C4-2B (cell line): Measurements from ENCODE around the gene SPNS2.

Experiments used
- H3K27ac ChIP-seq: fragments of 450-650 bp; 2 replicates; pipeline ENCODE4 v1.5.1; 2017
- CTCF ChIP-seq: fragments of 450-650 bp; conservative IDR thresholded peaks from 2 replicates; pipeline ENCODE4 v1.5.1; 2017; ENCODE audit warnings: mild to moderate bottlenecking
- ZFX ChIP-seq: fragments of 450-650 bp; IDR thresholded peaks from 2 replicates; pipeline ENCODE4 v1.6.1; 2017

Gene SPNS2

DNA sequence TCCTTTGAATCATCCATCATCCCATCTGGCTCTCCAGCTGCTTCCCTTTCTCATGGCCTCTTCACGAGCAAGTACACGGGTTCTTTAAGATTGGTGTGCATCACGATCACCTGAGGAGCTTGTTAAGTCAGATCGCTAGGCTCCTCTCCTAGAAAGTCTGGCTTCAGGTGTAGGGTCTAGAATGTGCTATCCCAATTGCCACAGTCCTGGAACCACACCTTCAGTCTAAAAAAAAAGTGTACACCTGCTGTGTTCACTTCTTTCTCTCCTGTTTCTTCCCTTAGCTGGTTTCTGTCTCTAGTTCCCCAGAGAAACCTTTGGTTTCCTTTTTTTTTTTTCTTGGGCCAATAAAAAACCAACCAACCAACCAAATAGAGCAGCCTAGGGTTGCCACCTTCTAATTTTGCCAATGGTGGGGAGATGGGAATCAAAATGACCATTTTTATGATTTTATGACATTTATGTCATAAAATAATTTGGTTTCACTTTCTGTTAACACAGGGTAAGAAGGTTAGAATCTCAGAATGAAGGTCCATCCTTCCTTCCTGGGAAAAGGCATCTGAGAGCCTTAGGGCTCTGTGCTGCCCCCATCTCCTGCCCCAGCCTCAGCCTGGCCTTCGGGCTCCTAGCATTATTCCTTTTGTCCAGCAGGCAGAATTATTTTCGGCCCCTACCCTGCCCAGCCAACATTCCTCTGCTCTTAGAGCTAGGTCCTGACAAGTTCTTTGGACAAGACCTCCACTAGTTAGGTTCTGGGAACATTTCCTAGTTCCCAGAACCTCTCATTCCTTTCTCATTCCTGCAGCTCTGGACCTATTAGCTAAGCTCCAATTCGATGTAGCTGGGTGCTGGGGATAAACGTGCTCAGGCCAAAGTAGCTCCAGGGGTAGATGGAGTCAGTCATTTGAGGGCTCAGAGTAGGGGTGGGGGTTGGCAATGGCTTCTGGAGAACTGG lies 63.6 kb downstream of the SPNS2 start:
- H3K27ac ChIP-seq = no peak overlapping the region
- TF ChIP-seq CTCF = no peak
- no peak for TF ChIP-seq ZFX

- peak overlapping the region; percentile 14 for H3K27ac ChIP-seq
- TF ChIP-seq ZFX (no peak), CTCF (peak; percentile 93)
These were observed 66.8 kb downstream of the SPNS2 start for GRCh38 chr17:4565209-4566141.

DNA sequence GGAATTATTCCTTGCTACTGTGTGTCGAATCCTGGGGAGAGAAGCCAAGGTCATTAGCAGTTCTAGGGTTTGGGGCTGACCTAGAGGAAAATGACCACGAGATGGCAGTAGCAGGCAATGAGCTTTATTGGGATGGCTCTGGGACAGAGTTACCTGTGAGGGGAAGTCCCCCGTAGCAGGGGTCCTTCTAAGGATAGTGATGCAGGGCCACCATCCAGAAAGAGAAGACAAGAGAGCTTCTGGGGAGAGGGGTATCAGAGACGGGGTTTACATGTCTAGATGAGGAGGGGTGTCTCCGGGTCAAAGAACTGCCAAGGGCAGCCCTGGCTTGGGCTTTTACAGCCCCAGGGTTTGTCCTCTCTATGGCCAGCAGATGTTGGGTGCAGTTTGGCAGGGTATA lies 68.1 kb downstream of the SPNS2 start:
- H3K27ac ChIP-seq = no peak overlapping the region
- TF ChIP-seq CTCF (peak; percentile 89), ZFX (no peak)

GRCh38 chr17:4569591-4569990 lies 70.9 kb downstream of the SPNS2 start:
- TF ChIP-seq CTCF (no peak), ZFX (no peak)
- no peak overlapping the region for H3K27ac ChIP-seq

GRCh38 chr17:4572131-4572530 lies 73.5 kb downstream of the SPNS2 start:
- no peak overlapping the region for H3K27ac ChIP-seq
- TF ChIP-seq CTCF (no peak), ZFX (no peak)

DNA sequence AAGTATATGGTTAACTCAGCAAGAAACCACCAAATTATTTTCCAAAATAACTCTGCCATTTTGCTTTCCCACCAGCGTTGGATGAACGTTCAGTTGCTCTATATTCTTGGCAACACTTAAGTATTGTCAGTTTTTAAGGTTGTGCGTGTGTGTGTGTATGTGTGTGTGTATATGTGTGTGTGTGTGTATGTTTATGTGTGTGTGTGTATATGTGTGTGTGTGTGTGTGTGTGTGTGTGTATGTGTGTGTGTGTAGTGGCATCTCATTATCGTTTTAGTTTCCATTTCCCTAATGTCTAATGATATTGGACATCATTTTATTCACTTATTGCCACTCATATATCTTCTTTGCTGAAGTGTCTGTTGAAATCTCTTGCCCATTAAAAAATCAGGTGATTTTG lies 74.4 kb downstream of the SPNS2 start:
- H3K27ac ChIP-seq = no peak overlapping the region
- TF ChIP-seq ZFX (no peak), CTCF (no peak)

- no peak for TF ChIP-seq CTCF
- no peak for TF ChIP-seq ZFX
These were observed 75.0 kb downstream of the SPNS2 start for GRCh38 chr17:4573669-4574068.

More at GRCh38 chr17:4573669-4574068, 75.0 kb downstream of the SPNS2 start:
- H3K27ac ChIP-seq = no peak overlapping the region
